Measurements from ENCODE around the gene PLA2G6.

DNA sequence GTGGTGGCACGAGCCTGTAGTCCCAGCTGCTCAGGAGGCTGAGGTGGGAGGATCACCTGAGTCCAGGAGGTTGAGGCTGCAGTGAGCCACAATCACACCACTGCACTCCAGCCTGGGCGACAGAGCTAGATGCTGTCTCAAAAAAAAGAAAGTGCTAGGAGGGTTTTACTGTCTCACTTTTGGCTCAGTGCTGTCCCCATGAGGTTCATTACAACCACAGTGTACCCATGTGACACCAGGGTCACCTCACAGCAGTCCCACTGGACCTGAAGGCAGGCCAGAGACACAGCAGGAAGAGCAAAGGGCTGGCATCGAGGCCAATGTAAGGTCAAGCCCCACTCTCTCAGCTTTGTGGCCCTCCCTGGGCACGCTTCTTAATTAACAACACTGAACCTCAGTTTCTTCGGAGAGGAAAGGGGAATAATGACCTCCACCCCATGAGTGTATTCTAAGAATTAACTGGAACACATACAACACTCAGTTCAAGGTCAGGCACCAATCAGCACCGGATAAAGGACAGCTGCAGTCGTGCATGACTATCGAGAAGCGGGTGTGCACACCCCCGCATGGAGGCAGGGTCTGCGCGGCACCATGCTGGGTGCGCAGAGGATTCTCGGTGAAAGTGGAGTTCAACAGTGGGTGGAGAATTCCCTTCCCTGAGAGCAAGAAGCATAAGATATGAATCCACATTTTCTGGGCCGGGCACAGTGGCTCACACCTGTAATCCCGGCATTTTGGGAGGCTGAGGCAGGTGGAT, 40.2 kb downstream of the PLA2G6 start:
- TF ChIP-seq CTCF (IDR thresholded peaks at IDR 0.05) (no peak), EP300 (IDR thresholded peaks at IDR 0.05) (no peak)

Measured in ovary (tissue), 3 donors.